Measurements from ENCODE around the gene C1orf53.
"Not testable (repeated sequence)": the region's sequence is repeated elsewhere in the genome, so short reads cannot be mapped to it uniquely, and the experiment has no call there.

C1orf53 gene

DNA sequence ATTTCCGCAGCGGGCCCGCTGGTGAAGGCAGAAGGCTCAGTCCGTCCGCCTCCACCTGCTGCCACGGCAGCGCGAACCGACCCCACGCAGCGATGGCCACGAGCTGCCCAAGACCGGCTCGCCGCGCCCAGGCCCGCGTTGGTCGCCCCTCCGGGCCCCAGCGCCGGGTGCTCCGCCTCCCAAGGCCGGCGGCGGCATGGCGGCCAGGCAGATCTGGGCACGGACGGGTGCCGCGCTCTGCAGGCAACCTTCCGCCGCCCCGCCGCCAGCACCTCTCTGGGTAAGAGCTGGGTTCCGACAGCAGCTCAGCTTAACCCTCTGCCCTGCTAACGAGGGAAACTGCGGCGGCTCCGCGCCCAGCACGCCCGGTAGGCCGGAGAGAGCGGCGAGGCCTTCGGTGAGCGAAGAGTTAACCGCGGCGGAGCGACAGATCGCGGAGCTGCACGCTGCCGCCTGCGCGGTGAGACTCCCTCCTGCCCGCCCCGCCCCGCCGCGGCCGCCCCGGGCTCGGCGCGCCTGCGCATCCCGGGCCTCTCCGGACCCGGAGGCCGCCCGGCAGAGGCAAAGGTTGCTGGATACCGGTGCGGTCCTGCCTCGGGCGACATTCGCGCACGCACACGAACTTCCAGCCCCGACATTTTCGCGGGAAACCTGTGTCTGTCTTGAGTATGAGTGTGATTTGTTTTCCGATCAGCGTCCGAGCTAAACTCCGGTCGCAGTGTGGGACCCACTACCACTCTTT, at the start of gene C1orf53:
TSS of gene C1orf53 (plus strand) at position 177 of the 742 bp plus-strand sequence. CDS start at position 197, 20 bp downstream.
- H3K4me3 ChIP-seq (ENCODE audit: low read depth, low read length): peak within 1 kb of the TSS; percentile 53
- TF ChIP-seq, protein P1, sequence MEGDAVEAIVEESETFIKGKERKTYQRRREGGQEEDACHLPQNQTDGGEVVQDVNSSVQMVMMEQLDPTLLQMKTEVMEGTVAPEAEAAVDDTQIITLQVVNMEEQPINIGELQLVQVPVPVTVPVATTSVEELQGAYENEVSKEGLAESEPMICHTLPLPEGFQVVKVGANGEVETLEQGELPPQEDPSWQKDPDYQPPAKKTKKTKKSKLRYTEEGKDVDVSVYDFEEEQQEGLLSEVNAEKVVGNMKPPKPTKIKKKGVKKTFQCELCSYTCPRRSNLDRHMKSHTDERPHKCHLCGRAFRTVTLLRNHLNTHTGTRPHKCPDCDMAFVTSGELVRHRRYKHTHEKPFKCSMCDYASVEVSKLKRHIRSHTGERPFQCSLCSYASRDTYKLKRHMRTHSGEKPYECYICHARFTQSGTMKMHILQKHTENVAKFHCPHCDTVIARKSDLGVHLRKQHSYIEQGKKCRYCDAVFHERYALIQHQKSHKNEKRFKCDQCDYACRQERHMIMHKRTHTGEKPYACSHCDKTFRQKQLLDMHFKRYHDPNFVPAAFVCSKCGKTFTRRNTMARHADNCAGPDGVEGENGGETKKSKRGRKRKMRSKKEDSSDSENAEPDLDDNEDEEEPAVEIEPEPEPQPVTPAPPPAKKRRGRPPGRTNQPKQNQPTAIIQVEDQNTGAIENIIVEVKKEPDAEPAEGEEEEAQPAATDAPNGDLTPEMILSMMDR (IDR thresholded peaks at IDR 0.05; ENCODE audit: low read depth, low read length, missing control alignments): no peak
- peak; percentile 42 for DNase-seq (ENCODE audit: low read depth)
- in situ Hi-C loops (cut with HindIII; ENCODE audit: low sequenced_read_pairs): no loop called here

DNA sequence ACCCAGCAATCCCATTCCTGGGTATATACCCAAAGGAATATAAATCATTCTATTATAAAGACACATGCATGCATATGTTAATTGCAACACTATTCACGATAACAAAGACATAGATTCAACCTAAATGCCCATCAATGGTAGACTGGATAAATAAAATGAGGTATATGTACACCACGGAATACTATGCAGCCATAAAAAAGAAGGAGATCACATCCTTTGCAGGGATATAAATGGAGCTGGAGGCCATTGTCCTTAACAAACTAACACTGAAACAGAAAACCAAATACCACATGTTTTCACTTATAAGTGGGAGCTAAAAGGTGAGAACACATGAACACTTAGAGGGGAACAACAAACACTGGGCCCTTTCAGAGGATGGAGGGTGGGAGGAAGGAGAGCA, 46.7 kb upstream of the C1orf53 start:
- in situ Hi-C loops (cut with HindIII; ENCODE audit: low sequenced_read_pairs); DNase-seq (ENCODE audit: low read depth); H3K4me3 ChIP-seq (ENCODE audit: low read depth, low read length): not testable (repeated sequence)

DNA sequence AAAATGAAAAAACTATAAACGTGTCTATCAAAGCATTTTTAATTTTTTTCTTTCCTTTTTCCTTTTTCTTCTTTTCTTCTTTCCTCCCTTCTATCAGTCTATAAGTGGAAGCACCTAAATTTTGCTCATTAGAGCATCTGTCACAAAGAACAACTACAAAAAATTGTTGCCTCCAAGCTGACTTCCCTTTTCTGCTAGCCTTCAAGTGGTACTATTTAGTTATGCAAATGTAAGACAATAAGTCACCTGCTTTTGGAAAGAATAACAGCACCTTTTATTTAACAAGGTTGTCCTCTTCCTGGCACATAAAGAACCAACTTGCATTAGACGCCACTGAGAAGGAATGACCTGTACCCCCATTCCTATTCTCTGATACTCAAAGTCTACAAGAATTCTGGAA, 45.0 kb upstream of the C1orf53 start:
- no peak overlapping the region for H3K4me3 ChIP-seq (ENCODE audit: low read depth, low read length)
- DNase-seq (ENCODE audit: low read depth): no peak
- TF ChIP-seq, protein P1 (IDR thresholded peaks at IDR 0.05; ENCODE audit: low read depth, low read length, missing control alignments): no peak
- in situ Hi-C loops (cut with HindIII; ENCODE audit: low sequenced_read_pairs): no loop called here

DNA sequence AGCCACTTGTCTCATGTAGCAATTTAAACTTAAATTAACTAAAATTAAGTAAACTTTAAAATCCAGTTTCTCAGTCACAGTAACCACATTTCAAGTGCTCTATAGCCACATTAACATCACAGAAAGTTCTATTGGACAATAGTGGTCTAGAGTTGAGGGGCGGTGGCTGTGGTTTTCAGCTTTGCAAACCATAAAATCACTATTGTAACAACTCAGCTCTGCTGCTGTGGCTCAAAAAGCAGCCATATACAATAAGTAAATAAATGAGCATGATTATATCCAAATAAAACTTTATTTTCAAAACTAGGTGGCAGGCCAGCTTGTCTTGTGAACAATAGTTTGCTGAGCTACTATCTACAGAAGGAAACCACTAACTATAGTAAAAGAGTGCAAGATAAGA, 43.4 kb upstream of the C1orf53 start:
- DNase-seq (ENCODE audit: low read depth): no peak
- H3K4me3 ChIP-seq (ENCODE audit: low read depth, low read length): no peak overlapping the region
- in situ Hi-C loops (cut with HindIII; ENCODE audit: low sequenced_read_pairs): no loop called here
- TF ChIP-seq, protein P1 (IDR thresholded peaks at IDR 0.05; ENCODE audit: low read depth, low read length, missing control alignments): no peak

DNA sequence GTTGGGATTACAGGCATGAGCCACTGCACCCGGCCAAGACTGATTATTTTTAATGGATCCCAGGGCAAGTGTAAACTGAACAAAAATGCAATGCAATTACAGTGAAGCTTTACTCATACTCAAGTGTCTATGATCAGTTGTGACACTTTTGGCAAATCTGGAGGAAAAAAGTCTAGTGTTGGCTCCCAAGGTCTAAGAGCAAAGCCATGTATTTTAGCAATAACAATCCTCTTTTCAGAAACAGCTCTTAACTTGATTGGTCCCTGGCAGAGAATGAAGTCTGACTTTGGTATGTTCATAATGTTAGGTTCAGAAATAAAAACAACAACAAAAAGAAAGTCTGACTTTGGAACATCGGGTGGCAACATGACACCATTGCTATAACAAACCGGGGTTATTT, 40.2 kb upstream of the C1orf53 start:
- TF ChIP-seq, protein P1 (IDR thresholded peaks at IDR 0.05; ENCODE audit: low read depth, low read length, missing control alignments): no peak
- in situ Hi-C loops (cut with HindIII; ENCODE audit: low sequenced_read_pairs): no loop called here
- no peak overlapping the region for H3K4me3 ChIP-seq (ENCODE audit: low read depth, low read length)
- no peak for DNase-seq (ENCODE audit: low read depth)

DNA sequence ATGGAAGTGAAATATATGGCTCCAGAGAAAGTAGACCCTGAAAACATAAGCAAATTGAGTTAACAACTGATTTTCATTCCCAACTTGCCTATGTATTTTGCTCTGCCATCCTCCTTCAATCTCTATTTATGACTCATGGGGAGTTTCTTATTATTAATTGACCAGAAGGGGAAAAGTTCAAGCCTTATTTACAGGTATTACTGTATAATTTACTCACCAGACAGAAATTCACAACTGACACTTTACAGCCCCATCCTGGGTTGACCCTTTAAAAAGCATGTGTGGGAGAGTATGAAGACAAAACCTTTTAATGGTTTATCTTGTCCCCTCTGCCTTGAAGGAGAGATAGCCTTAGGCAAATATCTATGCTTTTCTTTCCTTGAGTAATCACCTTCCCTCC, 39.8 kb upstream of the C1orf53 start:
- TF ChIP-seq, protein P1 (IDR thresholded peaks at IDR 0.05; ENCODE audit: low read depth, low read length, missing control alignments): no peak
- no peak overlapping the region for H3K4me3 ChIP-seq (ENCODE audit: low read depth, low read length)
- in situ Hi-C loops (cut with HindIII; ENCODE audit: low sequenced_read_pairs): no loop called here
- DNase-seq (ENCODE audit: low read depth): no peak

DNA sequence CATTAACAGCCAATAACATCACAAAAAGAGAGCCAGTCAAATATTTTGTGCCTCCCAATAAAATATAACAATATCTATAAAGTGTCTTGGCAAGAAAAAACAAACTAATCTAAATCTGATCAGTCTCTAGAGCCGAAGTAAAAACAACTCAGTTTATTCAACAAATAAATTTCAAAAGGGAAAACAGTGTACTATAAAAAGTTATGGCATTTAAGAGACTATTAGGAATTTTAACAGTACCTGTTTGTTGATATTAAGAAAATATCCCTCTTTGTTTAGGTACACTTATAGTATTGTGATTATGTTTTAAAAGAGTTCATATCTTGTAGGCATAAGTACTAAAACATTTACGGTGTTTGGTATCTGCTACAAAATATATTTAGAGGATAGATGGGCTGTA, 36.6 kb upstream of the C1orf53 start:
- no peak for DNase-seq (ENCODE audit: low read depth)
- TF ChIP-seq, protein P1 (IDR thresholded peaks at IDR 0.05; ENCODE audit: low read depth, low read length, missing control alignments): no peak
- in situ Hi-C loops (cut with HindIII; ENCODE audit: low sequenced_read_pairs): no loop called here
- H3K4me3 ChIP-seq (ENCODE audit: low read depth, low read length): no peak overlapping the region

Data from astrocyte of the cerebellum (primary cell).